ENCODE measurements around the gene PPARA.

DNA sequence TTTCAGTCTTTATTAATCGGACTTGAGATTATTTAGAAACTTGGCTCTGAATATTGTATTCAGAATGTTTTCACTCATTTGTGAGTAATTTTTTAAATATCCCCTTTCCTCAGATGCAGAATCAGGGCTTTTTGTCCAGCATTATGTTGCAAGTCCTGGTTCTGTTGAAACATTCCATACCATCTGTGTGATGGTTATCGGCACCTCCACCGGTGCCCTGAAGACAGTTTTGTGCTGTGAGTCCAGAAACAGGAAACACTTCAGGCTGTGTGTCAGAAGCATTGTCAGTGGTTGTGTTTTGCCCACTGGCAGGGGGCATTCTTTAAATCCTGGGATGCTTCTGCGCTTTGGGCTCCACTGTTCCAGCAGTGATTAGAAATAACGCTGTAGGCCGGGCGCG lies 79.4 kb downstream of the PPARA start:
- TF ChIP-seq, protein P1, sequence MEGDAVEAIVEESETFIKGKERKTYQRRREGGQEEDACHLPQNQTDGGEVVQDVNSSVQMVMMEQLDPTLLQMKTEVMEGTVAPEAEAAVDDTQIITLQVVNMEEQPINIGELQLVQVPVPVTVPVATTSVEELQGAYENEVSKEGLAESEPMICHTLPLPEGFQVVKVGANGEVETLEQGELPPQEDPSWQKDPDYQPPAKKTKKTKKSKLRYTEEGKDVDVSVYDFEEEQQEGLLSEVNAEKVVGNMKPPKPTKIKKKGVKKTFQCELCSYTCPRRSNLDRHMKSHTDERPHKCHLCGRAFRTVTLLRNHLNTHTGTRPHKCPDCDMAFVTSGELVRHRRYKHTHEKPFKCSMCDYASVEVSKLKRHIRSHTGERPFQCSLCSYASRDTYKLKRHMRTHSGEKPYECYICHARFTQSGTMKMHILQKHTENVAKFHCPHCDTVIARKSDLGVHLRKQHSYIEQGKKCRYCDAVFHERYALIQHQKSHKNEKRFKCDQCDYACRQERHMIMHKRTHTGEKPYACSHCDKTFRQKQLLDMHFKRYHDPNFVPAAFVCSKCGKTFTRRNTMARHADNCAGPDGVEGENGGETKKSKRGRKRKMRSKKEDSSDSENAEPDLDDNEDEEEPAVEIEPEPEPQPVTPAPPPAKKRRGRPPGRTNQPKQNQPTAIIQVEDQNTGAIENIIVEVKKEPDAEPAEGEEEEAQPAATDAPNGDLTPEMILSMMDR (conservative IDR thresholded peaks at IDR 0.05; ENCODE audit: low read depth in 2 of 2) = no peak
- TF ChIP-seq, protein P2, sequence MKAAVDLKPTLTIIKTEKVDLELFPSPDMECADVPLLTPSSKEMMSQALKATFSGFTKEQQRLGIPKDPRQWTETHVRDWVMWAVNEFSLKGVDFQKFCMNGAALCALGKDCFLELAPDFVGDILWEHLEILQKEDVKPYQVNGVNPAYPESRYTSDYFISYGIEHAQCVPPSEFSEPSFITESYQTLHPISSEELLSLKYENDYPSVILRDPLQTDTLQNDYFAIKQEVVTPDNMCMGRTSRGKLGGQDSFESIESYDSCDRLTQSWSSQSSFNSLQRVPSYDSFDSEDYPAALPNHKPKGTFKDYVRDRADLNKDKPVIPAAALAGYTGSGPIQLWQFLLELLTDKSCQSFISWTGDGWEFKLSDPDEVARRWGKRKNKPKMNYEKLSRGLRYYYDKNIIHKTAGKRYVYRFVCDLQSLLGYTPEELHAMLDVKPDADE (IDR thresholded peaks at IDR 0.05) = no peak
- TF ChIP-seq EZH2phosphoT487 (IDR thresholded peaks at IDR 0.05; ENCODE audit: unreplicated experiment) = no peak
- no peak for TF ChIP-seq EZH2 (IDR thresholded peaks at IDR 0.05; ENCODE audit: low read depth, unreplicated experiment)
- TF ChIP-seq POLR2AphosphoS5 (IDR thresholded peaks at IDR 0.05; ENCODE audit: low read depth) = no peak
- TF ChIP-seq, protein P3, sequence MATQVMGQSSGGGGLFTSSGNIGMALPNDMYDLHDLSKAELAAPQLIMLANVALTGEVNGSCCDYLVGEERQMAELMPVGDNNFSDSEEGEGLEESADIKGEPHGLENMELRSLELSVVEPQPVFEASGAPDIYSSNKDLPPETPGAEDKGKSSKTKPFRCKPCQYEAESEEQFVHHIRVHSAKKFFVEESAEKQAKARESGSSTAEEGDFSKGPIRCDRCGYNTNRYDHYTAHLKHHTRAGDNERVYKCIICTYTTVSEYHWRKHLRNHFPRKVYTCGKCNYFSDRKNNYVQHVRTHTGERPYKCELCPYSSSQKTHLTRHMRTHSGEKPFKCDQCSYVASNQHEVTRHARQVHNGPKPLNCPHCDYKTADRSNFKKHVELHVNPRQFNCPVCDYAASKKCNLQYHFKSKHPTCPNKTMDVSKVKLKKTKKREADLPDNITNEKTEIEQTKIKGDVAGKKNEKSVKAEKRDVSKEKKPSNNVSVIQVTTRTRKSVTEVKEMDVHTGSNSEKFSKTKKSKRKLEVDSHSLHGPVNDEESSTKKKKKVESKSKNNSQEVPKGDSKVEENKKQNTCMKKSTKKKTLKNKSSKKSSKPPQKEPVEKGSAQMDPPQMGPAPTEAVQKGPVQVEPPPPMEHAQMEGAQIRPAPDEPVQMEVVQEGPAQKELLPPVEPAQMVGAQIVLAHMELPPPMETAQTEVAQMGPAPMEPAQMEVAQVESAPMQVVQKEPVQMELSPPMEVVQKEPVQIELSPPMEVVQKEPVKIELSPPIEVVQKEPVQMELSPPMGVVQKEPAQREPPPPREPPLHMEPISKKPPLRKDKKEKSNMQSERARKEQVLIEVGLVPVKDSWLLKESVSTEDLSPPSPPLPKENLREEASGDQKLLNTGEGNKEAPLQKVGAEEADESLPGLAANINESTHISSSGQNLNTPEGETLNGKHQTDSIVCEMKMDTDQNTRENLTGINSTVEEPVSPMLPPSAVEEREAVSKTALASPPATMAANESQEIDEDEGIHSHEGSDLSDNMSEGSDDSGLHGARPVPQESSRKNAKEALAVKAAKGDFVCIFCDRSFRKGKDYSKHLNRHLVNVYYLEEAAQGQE (IDR thresholded peaks at IDR 0.05; ENCODE audit: unreplicated experiment) = no peak
- TF ChIP-seq CREB1 (CRISPR knock-in tag; IDR thresholded peaks at IDR 0.05; ENCODE audit: low read depth) = no peak
- no peak for TF ChIP-seq ZNF114 (CRISPR knock-in tag; IDR thresholded peaks at IDR 0.05)
- no peak for TF ChIP-seq STAT1 (IDR thresholded peaks at IDR 0.05; ENCODE audit: unreplicated experiment)
- TF ChIP-seq, protein P4, sequence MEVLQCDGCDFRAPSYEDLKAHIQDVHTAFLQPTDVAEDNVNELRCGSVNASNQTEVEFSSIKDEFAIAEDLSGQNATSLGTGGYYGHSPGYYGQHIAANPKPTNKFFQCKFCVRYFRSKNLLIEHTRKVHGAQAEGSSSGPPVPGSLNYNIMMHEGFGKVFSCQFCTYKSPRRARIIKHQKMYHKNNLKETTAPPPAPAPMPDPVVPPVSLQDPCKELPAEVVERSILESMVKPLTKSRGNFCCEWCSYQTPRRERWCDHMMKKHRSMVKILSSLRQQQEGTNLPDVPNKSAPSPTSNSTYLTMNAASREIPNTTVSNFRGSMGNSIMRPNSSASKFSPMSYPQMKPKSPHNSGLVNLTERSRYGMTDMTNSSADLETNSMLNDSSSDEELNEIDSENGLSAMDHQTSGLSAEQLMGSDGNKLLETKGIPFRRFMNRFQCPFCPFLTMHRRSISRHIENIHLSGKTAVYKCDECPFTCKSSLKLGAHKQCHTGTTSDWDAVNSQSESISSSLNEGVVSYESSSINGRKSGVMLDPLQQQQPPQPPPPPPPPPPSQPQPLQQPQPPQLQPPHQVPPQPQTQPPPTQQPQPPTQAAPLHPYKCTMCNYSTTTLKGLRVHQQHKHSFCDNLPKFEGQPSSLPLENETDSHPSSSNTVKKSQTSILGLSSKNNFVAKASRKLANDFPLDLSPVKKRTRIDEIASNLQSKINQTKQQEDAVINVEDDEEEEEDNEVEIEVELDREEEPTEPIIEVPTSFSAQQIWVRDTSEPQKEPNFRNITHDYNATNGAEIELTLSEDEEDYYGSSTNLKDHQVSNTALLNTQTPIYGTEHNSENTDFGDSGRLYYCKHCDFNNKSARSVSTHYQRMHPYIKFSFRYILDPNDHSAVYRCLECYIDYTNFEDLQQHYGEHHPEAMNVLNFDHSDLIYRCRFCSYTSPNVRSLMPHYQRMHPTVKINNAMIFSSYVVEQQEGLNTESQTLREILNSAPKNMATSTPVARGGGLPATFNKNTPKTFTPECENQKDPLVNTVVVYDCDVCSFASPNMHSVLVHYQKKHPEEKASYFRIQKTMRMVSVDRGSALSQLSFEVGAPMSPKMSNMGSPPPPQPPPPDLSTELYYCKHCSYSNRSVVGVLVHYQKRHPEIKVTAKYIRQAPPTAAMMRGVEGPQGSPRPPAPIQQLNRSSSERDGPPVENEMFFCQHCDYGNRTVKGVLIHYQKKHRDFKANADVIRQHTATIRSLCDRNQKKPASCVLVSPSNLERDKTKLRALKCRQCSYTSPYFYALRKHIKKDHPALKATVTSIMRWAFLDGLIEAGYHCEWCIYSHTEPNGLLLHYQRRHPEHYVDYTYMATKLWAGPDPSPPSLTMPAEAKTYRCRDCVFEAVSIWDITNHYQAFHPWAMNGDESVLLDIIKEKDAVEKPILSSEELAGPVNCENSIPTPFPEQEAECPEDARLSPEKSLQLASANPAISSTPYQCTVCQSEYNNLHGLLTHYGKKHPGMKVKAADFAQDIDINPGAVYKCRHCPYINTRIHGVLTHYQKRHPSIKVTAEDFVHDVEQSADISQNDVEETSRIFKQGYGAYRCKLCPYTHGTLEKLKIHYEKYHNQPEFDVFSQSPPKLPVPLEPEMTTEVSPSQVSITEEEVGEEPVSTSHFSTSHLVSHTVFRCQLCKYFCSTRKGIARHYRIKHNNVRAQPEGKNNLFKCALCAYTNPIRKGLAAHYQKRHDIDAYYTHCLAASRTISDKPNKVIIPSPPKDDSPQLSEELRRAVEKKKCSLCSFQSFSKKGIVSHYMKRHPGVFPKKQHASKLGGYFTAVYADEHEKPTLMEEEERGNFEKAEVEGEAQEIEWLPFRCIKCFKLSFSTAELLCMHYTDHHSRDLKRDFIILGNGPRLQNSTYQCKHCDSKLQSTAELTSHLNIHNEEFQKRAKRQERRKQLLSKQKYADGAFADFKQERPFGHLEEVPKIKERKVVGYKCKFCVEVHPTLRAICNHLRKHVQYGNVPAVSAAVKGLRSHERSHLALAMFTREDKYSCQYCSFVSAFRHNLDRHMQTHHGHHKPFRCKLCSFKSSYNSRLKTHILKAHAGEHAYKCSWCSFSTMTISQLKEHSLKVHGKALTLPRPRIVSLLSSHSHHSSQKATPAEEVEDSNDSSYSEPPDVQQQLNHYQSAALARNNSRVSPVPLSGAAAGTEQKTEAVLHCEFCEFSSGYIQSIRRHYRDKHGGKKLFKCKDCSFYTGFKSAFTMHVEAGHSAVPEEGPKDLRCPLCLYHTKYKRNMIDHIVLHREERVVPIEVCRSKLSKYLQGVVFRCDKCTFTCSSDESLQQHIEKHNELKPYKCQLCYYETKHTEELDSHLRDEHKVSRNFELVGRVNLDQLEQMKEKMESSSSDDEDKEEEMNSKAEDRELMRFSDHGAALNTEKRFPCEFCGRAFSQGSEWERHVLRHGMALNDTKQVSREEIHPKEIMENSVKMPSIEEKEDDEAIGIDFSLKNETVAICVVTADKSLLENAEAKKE (CRISPR knock-in tag; IDR thresholded peaks at IDR 0.05) = no peak
- no peak for TF ChIP-seq JUNB (IDR thresholded peaks at IDR 0.05; ENCODE audit: unreplicated experiment)
- TF ChIP-seq ZNF331 (CRISPR knock-in tag; IDR thresholded peaks at IDR 0.05; ENCODE audit: low read depth) = no peak
- no peak for TF ChIP-seq NANOG (IDR thresholded peaks at IDR 0.05; ENCODE audit: borderline replicate concordance)

All from GM23338 (cell line).